PC-3 (cell line): ENCODE measurements around the gene FCRL2. TPM values are rescaled to one million over a fixed set of nuclear protein-coding genes. Genes with fewer than 3 reads are reported as not detected.

Source experiments
- ATAC-seq: fragments of 200-7000 bp; cut with Tn5 transposase; 2 replicates; pipeline ENCODE4 v1.9.1; 2020; ENCODE audit warnings: mild to moderate bottlenecking, moderate library complexity
- BruUV-seq: library from RNA; stranded (reverse); fragments of 400-500 nt; replicated peaks from 2 replicates; lab custom pipeline; 2021; lab: Mats Ljungman, UMichigan
- CTCF ChIA-PET: fragments of 300-600 bp; sonication (Branson Sonifier 250); formaldehyde crosslinking; loops from one replicate; lab custom pipeline; 2022; ENCODE audit warnings: antibody characterized with exemption; lab: Charles Lee
- POLR2A ChIA-PET: fragments of 300-600 bp; sonication (Branson Sonifier 250); formaldehyde crosslinking; loops from one replicate; lab custom pipeline; 2022; ENCODE audit warnings: antibody characterized with exemption; ENCODE audit not compliant: unreplicated experiment; lab: Charles Lee
- DNase-seq: peaks from one replicate; pipeline ENCODE4 v3.0.0-alpha.2; 2015
- H2AFZ ChIP-seq: fragments of 300-600 bp; sonication (generic); 2 replicates; pipeline ENCODE4 v1.6.0; 2016; ENCODE audit warnings: antibody characterized with exemption, low read length
- H3F3A ChIP-seq: fragments of 300-600 bp; sonication (generic); one replicate; pipeline ENCODE4 v1.6.0; 2017; ENCODE audit warnings: antibody characterized with exemption, low read length, control low read depth, mild to moderate bottlenecking; ENCODE audit not compliant: unreplicated experiment
- H3K27ac ChIP-seq: fragments of 300-600 bp; sonication (generic); 2 replicates; pipeline ENCODE4 v1.5.1; 2016; ENCODE audit warnings: mild to moderate bottlenecking, low read length
- H3K27me3 ChIP-seq: fragments of 300-600 bp; sonication (generic); 2 replicates; pipeline ENCODE4 v1.6.1; 2016; ENCODE audit warnings: low read length, mixed read lengths
- H3K36me3 ChIP-seq: fragments of 300-600 bp; sonication (generic); 2 replicates; pipeline ENCODE4 v1.6.1; 2016; ENCODE audit warnings: low read depth, mixed run types, low read length, mixed read lengths
- H3K4me1 ChIP-seq: fragments of 300-600 bp; sonication (generic); 2 replicates; pipeline ENCODE4 v1.5.1; 2016; ENCODE audit warnings: low read length; ENCODE audit not compliant: insufficient read depth
- H3K4me2 ChIP-seq: fragments of 300-600 bp; sonication (generic); 2 replicates; pipeline ENCODE4 v1.6.0; 2016; ENCODE audit warnings: low read length
- H3K4me3 ChIP-seq: fragments of 300-600 bp; sonication (generic); 2 replicates; pipeline ENCODE4 v1.5.1; 2016; ENCODE audit warnings: mild to moderate bottlenecking, low read length, mixed read lengths
- H3K79me2 ChIP-seq: fragments of 300-600 bp; sonication (generic); 2 replicates; pipeline ENCODE4 v1.6.1; 2017; ENCODE audit warnings: low read length, mixed read lengths
- H3K9ac ChIP-seq: fragments of 300-600 bp; sonication (generic); 2 replicates; pipeline ENCODE4 v1.6.0; 2016; ENCODE audit warnings: mild to moderate bottlenecking, low read length
- H3K9me2 ChIP-seq: fragments of 300-600 bp; sonication (generic); replicated peaks from 2 replicates; pipeline ENCODE4 v1.6.1; 2016; ENCODE audit warnings: mixed run types, low read length, mixed read lengths
- H3K9me3 ChIP-seq: fragments of 300-600 bp; sonication (generic); 2 replicates; pipeline ENCODE4 v1.6.1; 2016; ENCODE audit warnings: low read length, mixed read lengths
- H4K20me1 ChIP-seq: fragments of 300-600 bp; sonication (generic); 2 replicates; pipeline ENCODE4 v1.6.1; 2016; ENCODE audit warnings: low read length, mixed read lengths
- EZH2 ChIP-seq: fragments of 300-600 bp; sonication (generic); IDR thresholded peaks from one replicate; pipeline ENCODE4 v1.6.1; 2017; ENCODE audit warnings: antibody characterized with exemption, mild to moderate bottlenecking, low read length; ENCODE audit not compliant: unreplicated experiment
- EZH2phosphoT487 ChIP-seq: fragments of 300-600 bp; sonication (generic); IDR thresholded peaks from 2 replicates; pipeline ENCODE4 v1.6.1; 2018; ENCODE audit warnings: mild to moderate bottlenecking, antibody characterized with exemption, low read length, borderline replicate concordance
- intact Hi-C: fragments of 100-400 bp; cut with micrococcal nuclease; formaldehyde crosslinking; loops from 2 replicates; pipeline ENCODE4 v1.9.0; 2023
- total RNA-seq: library from RNA; depleted of rRNA; stranded (reverse); fragments of >200 nt; gene quantifications from 2 replicates; pipeline ENCODE4 v1.2.3, GENCODE V29; 2014; rRNA removed
- TF ChIP-seq, protein P1 (sequence below): fragments of 300-600 bp; sonication (generic); conservative IDR thresholded peaks from 2 replicates; pipeline ENCODE4 v1.5.1; 2017; ENCODE audit warnings: antibody characterized with exemption, low read depth, mild to moderate bottlenecking, low read length

Gene FCRL2
- total RNA-seq, 1 experiment from 2014 or later = not detected

DNA sequence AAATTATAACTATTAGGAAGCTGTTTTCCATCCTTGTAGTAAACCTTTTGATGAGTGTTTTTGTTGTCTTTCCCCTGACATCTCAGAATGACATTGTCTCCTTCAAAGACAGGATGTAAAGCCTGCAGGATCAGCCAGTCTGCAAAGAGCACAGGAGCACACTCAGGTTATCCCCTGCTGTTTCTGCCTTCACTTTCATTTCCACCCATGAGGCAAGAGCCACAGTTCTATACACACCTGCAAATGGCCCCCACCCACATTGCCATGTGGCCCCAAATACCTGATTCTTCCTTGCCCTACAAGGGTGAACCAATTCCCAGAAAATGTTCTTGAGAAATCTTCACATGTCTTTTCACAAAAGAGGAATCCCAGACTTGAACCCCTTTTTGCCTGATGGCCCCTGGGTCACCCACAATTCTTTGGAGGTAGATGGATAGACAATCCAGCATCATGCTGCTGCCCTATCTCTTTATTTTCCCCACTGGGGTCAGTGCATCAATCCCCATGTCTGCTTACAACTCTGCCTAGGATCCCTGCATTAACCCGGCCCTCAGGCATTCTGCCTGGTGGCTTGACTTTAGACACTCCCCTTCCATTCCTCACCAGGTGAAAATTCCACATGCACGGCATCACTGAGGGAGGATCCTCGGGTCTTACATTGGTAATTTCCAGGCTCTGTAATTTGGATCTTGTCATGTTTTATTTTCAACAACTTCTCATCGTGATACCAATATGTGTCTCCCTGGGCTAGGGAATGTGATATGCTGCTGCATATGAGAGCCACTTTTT, 79.0 kb downstream of the FCRL2 start:
- no peak overlapping the region for H2AFZ ChIP-seq
- ATAC-seq = no peak
- POLR2A ChIA-PET = no interaction called here

DNA sequence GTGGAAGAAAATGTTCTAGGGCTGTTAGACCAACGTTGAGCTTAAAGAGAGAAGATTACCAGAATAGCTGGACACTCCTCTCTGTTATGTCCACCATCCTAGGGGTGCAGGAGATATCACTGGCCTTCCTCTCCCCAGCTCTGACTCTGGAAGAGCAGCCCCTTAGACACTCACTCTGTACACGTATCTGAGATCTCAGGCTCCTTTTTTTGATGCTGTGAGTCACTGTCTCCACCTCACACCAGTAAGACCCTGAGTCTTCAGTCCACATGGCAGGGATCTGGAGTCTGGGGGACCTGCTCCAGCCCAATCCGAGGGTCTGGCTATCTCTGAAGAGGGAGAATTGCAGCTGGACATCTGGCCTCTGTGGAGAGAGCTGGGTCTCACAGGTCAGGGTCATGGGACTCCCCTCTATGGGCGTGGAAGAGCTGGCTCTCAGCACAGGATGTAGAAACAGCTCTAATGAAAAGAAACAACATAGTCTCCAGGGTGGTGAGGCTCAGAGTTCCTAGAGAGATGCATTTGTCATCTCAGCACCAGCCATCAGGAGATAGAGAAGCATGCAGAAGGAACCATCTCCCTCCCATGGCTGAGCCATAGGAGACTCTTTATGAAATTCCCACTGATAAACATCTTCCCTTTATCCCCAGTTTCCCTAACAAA, 79.8 kb downstream of the FCRL2 start:
- no peak for DNase-seq
- H3K4me3 ChIP-seq = no peak overlapping the region
- POLR2A ChIA-PET = no interaction called here

More for the DNA sequence above, 79.0 kb downstream of the FCRL2 start:
- peaks cover 55% of the 10 kb centered on the region for H3K27me3 ChIP-seq
- DNase-seq = no peak
- H3K9me3 ChIP-seq = no peaks in the 10 kb centered on the region
- no peak overlapping the region for H3K27ac ChIP-seq
- TF ChIP-seq, protein P1, sequence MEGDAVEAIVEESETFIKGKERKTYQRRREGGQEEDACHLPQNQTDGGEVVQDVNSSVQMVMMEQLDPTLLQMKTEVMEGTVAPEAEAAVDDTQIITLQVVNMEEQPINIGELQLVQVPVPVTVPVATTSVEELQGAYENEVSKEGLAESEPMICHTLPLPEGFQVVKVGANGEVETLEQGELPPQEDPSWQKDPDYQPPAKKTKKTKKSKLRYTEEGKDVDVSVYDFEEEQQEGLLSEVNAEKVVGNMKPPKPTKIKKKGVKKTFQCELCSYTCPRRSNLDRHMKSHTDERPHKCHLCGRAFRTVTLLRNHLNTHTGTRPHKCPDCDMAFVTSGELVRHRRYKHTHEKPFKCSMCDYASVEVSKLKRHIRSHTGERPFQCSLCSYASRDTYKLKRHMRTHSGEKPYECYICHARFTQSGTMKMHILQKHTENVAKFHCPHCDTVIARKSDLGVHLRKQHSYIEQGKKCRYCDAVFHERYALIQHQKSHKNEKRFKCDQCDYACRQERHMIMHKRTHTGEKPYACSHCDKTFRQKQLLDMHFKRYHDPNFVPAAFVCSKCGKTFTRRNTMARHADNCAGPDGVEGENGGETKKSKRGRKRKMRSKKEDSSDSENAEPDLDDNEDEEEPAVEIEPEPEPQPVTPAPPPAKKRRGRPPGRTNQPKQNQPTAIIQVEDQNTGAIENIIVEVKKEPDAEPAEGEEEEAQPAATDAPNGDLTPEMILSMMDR = no peak
- no peak for TF ChIP-seq EZH2phosphoT487
- no peaks in the 10 kb centered on the region for H3K4me1 ChIP-seq
- no peaks in the 10 kb centered on the region for H3K36me3 ChIP-seq
- H3K9me2 ChIP-seq = no peaks in the 10 kb centered on the region
- H3K4me2 ChIP-seq = no peak overlapping the region
- no peaks in the 10 kb centered on the region for H3K79me2 ChIP-seq
- BruUV-seq = no TSS peak
- H3K4me3 ChIP-seq = no peak overlapping the region
- no peaks in the 10 kb centered on the region for H4K20me1 ChIP-seq
- H3F3A ChIP-seq = no peaks in the 10 kb centered on the region
- no peak overlapping the region for H3K9ac ChIP-seq
- intact Hi-C loops = no loop called here
- CTCF ChIA-PET = no interaction called here

More for the DNA sequence above, 79.8 kb downstream of the FCRL2 start:
- H3K4me1 ChIP-seq = no peaks in the 10 kb centered on the region
- H3K9me2 ChIP-seq = no peaks in the 10 kb centered on the region
- no peak overlapping the region for H3K9ac ChIP-seq
- H3K9me3 ChIP-seq = no peaks in the 10 kb centered on the region
- BruUV-seq = no TSS peak
- no peaks in the 10 kb centered on the region for H4K20me1 ChIP-seq
- peaks cover 49% of the 10 kb centered on the region for H3K27me3 ChIP-seq
- H3F3A ChIP-seq = no peaks in the 10 kb centered on the region
- no peaks in the 10 kb centered on the region for H3K79me2 ChIP-seq
- H3K36me3 ChIP-seq = no peaks in the 10 kb centered on the region
- H3K27ac ChIP-seq = no peak overlapping the region
- no peak overlapping the region for H2AFZ ChIP-seq
- TF ChIP-seq, protein P1 = no peak
- TF ChIP-seq EZH2phosphoT487 (no peak), EZH2 (no peak)
- intact Hi-C loops = no loop called here
- CTCF ChIA-PET = no interaction called here
- no peak for ATAC-seq
- H3K4me2 ChIP-seq = no peak overlapping the region

Other genes starting within 250 kb of the FCRL2 start
- not detected in 2 replicates for gene FCRL5, start 224.6 kb downstream of the FCRL2 start, total RNA-seq
- gene FCRL4, start 179.0 kb downstream of the FCRL2 start, total RNA-seq = not detected in 2 replicates
- gene FCRL3, start 76.4 kb downstream of the FCRL2 start, total RNA-seq = not detected in 2 replicates
- gene FCRL1, start 43.0 kb upstream of the FCRL2 start, total RNA-seq = not detected in 2 replicates
- gene CD5L, start 64.7 kb upstream of the FCRL2 start, total RNA-seq = not detected in 2 replicates
- 49.8 and 57.1 TPM in 2 replicates for gene KIRREL1, start 216.5 kb upstream of the FCRL2 start, total RNA-seq